SK-N-SH (cell line): ENCODE data around the gene PRKCA. TPM values are rescaled to one million over a fixed set of nuclear protein-coding genes. Genes with fewer than 3 reads are reported as not detected.

Experiments used
- CTCF ChIA-PET: fragments of 300-600, 350-600 bp; formaldehyde crosslinking; extraction: SDS; loops from one replicate; lab custom pipeline; 2021; lab: Yijun Ruan, JAX
- POLR2A ChIA-PET: fragments of 350-600 bp; sonication (Branson Sonifier 250); formaldehyde crosslinking; extraction: SDS; loops from one replicate; lab custom pipeline; 2020; ENCODE audit warnings: antibody characterized with exemption, inconsistent platforms; lab: Yijun Ruan, JAX
- DNase-seq: peaks from one replicate; pipeline ENCODE4 v3.0.0; 2012
- H2AFZ ChIP-seq: fragments of 200-600 bp; sonication (generic); 2 replicates; pipeline ENCODE4 v1.8.1; 2016; ENCODE audit warnings: antibody characterized with exemption, mild to moderate bottlenecking, low read depth
- H3F3A ChIP-seq: fragments of 200-600 bp; sonication (generic); replicated peaks from 2 replicates; pipeline ENCODE3; 2016; ENCODE audit warnings: antibody characterized with exemption, mild to moderate bottlenecking; ENCODE audit not compliant: insufficient read depth
- H3K27ac ChIP-seq, 2 experiments: fragments of 200-500 bp in 1 of 2; fragments of 200-600 bp in 1 of 2; sonication (Bioruptor generic) in 1 of 2; sonication (generic), shearing (Covaris generic) in 1 of 2; 2 replicates each; pipeline versions ENCODE4 v1.5.1 to v1.6.1; 2014 to 2016; ENCODE audit warnings: low read depth in 2 of 2, inconsistent platforms in 1 of 2, low read length in 1 of 2, mild to moderate bottlenecking in 1 of 2, mixed read lengths in 1 of 2
- H3K27me3 ChIP-seq: fragments of 200-600 bp; sonication (generic), shearing (Covaris generic); 2 replicates; pipeline ENCODE4 v1.6.1; 2016; ENCODE audit warnings: mixed run types; ENCODE audit not compliant: insufficient read depth
- H3K36me3 ChIP-seq, 2 experiments: fragments of 200-500 bp in 1 of 2; fragments of 200-600 bp in 1 of 2; sonication (Bioruptor generic) in 1 of 2; sonication (generic) in 1 of 2; replicated peaks in 1 of 2; 2 replicates each; pipeline versions ENCODE3 to v1.5.1; 2014 to 2016; ENCODE audit warnings: low read length in 1 of 2, mild to moderate bottlenecking in 1 of 2; ENCODE audit not compliant: insufficient read depth in 2 of 2, control insufficient read depth in 1 of 2
- H3K4me1 ChIP-seq, 2 experiments: fragments of 200-500 bp in 1 of 2; fragments of 200-600 bp in 1 of 2; sonication (Bioruptor generic) in 1 of 2; sonication (generic), shearing (Covaris generic) in 1 of 2; 2 replicates each; pipeline versions ENCODE4 v1.5.1 to v1.6.1; 2014 to 2016; ENCODE audit warnings: low read depth in 1 of 2, low read length in 1 of 2, mixed run types in 1 of 2; ENCODE audit not compliant: insufficient read depth in 2 of 2, control insufficient read depth in 1 of 2
- H3K4me2 ChIP-seq: fragments of 200-600 bp; sonication (generic), shearing (Covaris generic); 2 replicates; pipeline ENCODE4 v1.6.1; 2017; ENCODE audit warnings: mixed run types
- H3K4me3 ChIP-seq, 2 experiments: fragments of 200-500 bp in 1 of 2; fragments of 200-600 bp in 1 of 2; sonication (Bioruptor generic) in 1 of 2; sonication (generic), shearing (Covaris generic) in 1 of 2; 2 replicates each; pipeline versions ENCODE4 v1.5.1 to v1.8.1; 2014 to 2016; ENCODE audit warnings: low read depth in 2 of 2, inconsistent platforms in 1 of 2, low read length in 1 of 2, mild to moderate bottlenecking in 1 of 2, mixed read lengths in 1 of 2, moderate library complexity in 1 of 2
- H3K79me2 ChIP-seq: fragments of 200-600 bp; sonication (generic); 2 replicates; pipeline ENCODE4 v1.8.1; 2017; ENCODE audit warnings: mild to moderate bottlenecking; ENCODE audit not compliant: insufficient read depth
- H3K9ac ChIP-seq: fragments of 200-600 bp; sonication (generic); 2 replicates; pipeline ENCODE4 v1.6.1; 2017; ENCODE audit warnings: mixed run types
- H3K9me2 ChIP-seq: fragments of 200-600 bp; sonication (generic); 2 replicates; pipeline ENCODE4 v1.6.1; 2017; ENCODE audit warnings: mixed run types
- H3K9me3 ChIP-seq: fragments of 200-600 bp; sonication (generic); 2 replicates; pipeline ENCODE4 v1.6.1; 2017; ENCODE audit warnings: mixed run types, mild to moderate bottlenecking, moderate library complexity
- H4K20me1 ChIP-seq: fragments of 200-600 bp; sonication (generic); 2 replicates; pipeline ENCODE4 v1.6.1; 2017; ENCODE audit warnings: mild to moderate bottlenecking, mixed run types; ENCODE audit not compliant: insufficient read depth
- ELF1 ChIP-seq: IDR thresholded peaks from 2 replicates; pipeline ENCODE4 v1.4.0; 2012
- FOSL2 ChIP-seq: IDR thresholded peaks from 2 replicates; pipeline ENCODE4 v1.4.0; 2012; ENCODE audit warnings: low read depth, mild to moderate bottlenecking, moderate library complexity, borderline replicate concordance
- FOXM1 ChIP-seq: IDR thresholded peaks from 2 replicates; pipeline ENCODE4 v1.4.0; 2012; ENCODE audit warnings: low read depth, mild to moderate bottlenecking
- NFIC ChIP-seq: IDR thresholded peaks from 2 replicates; pipeline ENCODE4 v1.4.0; 2012; ENCODE audit warnings: borderline replicate concordance
- RXRA ChIP-seq: IDR thresholded peaks from 2 replicates; pipeline ENCODE4 v1.4.0; 2012; ENCODE audit warnings: low read depth, mild to moderate bottlenecking, borderline replicate concordance
- TAF1 ChIP-seq: IDR thresholded peaks from 2 replicates; pipeline ENCODE4 v1.6.1; 2012; ENCODE audit warnings: low read depth, mild to moderate bottlenecking, low read length, moderate library complexity, borderline replicate concordance
- WGBS: methylation state at CpG from one replicate; pipeline ENCODE4 v1.1.6; 2017; ENCODE audit warnings: low lambda C conversion rate; 5-methylcytosine and 5-hydroxymethylcytosine counted together
- polyA plus RNA-seq, 3 experiments: library from polyadenylated mRNA; depleted of rRNA; stranded (reverse); fragments of >200 nt; gene quantifications; 2 replicates each; pipeline ENCODE4 v1.2.3, GENCODE V29; 2012
- TF ChIP-seq, protein P1 (sequence below): IDR thresholded peaks from 2 replicates; pipeline ENCODE4 v1.4.0; 2012; ENCODE audit warnings: low read depth
- TF ChIP-seq, protein P2 (sequence below): fragments of 200-600 bp; sonication (generic); IDR thresholded peaks from 2 replicates; pipeline ENCODE4 v1.6.1; 2017; ENCODE audit warnings: antibody characterized with exemption, mild to moderate bottlenecking, moderate library complexity
- TF ChIP-seq, protein P3 (sequence below): IDR thresholded peaks from 2 replicates; pipeline ENCODE4 v1.4.0; 2012; ENCODE audit warnings: low read depth, borderline replicate concordance
- TF ChIP-seq, protein P4 (sequence below): fragments of 150-350 bp; IDR thresholded peaks from 2 replicates; pipeline ENCODE4 v1.6.1; 2016; ENCODE audit warnings: mild to moderate bottlenecking, low read depth, low read length

The PRKCA gene
- polyA plus RNA-seq, 1 of the 3 experiments (the other 2 are of a cell fraction): 108 TPM

DNA sequence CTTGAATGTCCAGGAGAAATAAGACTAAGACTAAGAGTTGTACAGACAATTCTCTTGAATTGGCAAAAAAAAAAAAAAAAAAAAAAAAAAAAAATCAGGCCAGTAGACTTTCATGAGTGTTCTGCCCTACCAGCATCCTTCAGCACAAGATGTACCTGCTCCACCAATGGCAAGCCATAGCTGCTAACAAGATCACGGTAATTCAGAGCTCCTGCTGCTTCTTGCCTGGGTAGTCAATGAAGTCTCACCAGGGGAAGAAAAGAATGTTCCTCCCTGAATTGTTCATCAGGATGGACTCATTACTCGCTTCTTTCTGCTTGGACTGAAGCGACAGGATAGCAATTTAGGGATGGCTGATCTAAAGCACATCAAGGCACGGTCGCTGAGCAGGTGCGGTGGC, 42.1 kb upstream of the PRKCA start:
- H3K36me3 ChIP-seq: peaks cover 0 to 4% of the 10 kb centered on the region in 2 experiments
- no peak overlapping the region for H3K27ac ChIP-seq
- peaks cover 4% of the 10 kb centered on the region for H3F3A ChIP-seq
- peaks cover 0 to 6% of the 10 kb centered on the region in 2 experiments; a peak in 3 of 4 replicates for H3K4me1 ChIP-seq
- POLR2A ChIA-PET: interaction anchor here (0.6 kb wide), 1 partner anchor 208 kb away, joined by 7 read pairs; no protein-coding TSS in a partner anchor
- H3K4me2 ChIP-seq: no peak overlapping the region
- H4K20me1 ChIP-seq: no peaks in the 10 kb centered on the region
- H3K4me3 ChIP-seq: no peak overlapping the region
- no peak for DNase-seq
- H3K9ac ChIP-seq: no peak overlapping the region
- H3K79me2 ChIP-seq: no peaks in the 10 kb centered on the region
- no peaks in the 10 kb centered on the region for H3K9me2 ChIP-seq
- CTCF ChIA-PET: interaction anchor here (0.7 to 2.8 kb wide), 5 partner anchors 41 to 414 kb away, joined by 3 to 10 read pairs (median 3); no protein-coding TSS in a partner anchor
- no peaks in the 10 kb centered on the region for H3K27me3 ChIP-seq
- H2AFZ ChIP-seq: no peak overlapping the region
- TF ChIP-seq, protein P1, sequence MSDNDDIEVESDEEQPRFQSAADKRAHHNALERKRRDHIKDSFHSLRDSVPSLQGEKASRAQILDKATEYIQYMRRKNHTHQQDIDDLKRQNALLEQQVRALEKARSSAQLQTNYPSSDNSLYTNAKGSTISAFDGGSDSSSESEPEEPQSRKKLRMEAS: no peak
- TF ChIP-seq TAF1: no peak
- no peak for TF ChIP-seq ELF1
- TF ChIP-seq FOXM1: no peak
- no peak for TF ChIP-seq NFIC
- TF ChIP-seq, protein P2, sequence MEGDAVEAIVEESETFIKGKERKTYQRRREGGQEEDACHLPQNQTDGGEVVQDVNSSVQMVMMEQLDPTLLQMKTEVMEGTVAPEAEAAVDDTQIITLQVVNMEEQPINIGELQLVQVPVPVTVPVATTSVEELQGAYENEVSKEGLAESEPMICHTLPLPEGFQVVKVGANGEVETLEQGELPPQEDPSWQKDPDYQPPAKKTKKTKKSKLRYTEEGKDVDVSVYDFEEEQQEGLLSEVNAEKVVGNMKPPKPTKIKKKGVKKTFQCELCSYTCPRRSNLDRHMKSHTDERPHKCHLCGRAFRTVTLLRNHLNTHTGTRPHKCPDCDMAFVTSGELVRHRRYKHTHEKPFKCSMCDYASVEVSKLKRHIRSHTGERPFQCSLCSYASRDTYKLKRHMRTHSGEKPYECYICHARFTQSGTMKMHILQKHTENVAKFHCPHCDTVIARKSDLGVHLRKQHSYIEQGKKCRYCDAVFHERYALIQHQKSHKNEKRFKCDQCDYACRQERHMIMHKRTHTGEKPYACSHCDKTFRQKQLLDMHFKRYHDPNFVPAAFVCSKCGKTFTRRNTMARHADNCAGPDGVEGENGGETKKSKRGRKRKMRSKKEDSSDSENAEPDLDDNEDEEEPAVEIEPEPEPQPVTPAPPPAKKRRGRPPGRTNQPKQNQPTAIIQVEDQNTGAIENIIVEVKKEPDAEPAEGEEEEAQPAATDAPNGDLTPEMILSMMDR: no peak
- TF ChIP-seq RXRA: no peak
- TF ChIP-seq, protein P3, sequence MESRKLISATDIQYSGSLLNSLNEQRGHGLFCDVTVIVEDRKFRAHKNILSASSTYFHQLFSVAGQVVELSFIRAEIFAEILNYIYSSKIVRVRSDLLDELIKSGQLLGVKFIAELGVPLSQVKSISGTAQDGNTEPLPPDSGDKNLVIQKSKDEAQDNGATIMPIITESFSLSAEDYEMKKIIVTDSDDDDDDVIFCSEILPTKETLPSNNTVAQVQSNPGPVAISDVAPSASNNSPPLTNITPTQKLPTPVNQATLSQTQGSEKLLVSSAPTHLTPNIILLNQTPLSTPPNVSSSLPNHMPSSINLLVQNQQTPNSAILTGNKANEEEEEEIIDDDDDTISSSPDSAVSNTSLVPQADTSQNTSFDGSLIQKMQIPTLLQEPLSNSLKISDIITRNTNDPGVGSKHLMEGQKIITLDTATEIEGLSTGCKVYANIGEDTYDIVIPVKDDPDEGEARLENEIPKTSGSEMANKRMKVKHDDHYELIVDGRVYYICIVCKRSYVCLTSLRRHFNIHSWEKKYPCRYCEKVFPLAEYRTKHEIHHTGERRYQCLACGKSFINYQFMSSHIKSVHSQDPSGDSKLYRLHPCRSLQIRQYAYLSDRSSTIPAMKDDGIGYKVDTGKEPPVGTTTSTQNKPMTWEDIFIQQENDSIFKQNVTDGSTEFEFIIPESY: no peak
- TF ChIP-seq FOSL2: no peak
- WGBS: 97% methylated on average over 6 of the region's 6 CpGs
- H3K9me3 ChIP-seq: no peaks in the 10 kb centered on the region; the same call in 1 of the 2 replicates

DNA sequence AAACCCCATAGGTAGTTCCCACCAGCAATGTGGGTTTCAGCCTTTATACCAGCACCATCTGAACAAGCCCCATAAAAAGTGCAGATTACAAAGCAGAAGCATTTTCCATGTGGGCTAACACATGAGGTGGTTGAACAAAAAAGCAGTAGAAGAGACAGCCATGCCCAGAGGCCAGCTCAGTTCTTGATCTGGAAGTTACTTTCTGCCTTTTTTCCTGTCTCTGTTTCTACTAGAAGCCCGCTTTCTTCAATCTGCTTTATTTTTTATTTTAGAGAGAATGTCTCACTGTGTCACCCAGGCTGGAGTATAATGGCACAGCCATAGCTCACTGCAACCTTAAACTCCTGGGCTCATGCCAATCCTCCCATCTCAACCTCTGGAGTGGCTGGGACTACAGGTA, 41.7 kb upstream of the PRKCA start:
- Histone ChIP-seq H3K27me3 (no peaks in the 10 kb centered on the region), H3K4me2 (no peak overlapping the region), H3K4me3 (no peak overlapping the region), H3K9me2 (no peaks in the 10 kb centered on the region), H3K4me1 (peaks cover 0 to 2% of the 10 kb centered on the region in 2 experiments; a peak in 2 of 4 replicates), H3K27ac (no peak overlapping the region), H3K79me2 (no peaks in the 10 kb centered on the region), H3K9me3 (no peaks in the 10 kb centered on the region; the same call in 1 of the 2 replicates)
- POLR2A ChIA-PET: interaction anchor here (0.6 kb wide), 1 partner anchor 207 kb away, joined by 7 read pairs; no protein-coding TSS in a partner anchor
- TF ChIP-seq FOSL2: no peak
- no peak for TF ChIP-seq FOXM1
- TF ChIP-seq, protein P4, sequence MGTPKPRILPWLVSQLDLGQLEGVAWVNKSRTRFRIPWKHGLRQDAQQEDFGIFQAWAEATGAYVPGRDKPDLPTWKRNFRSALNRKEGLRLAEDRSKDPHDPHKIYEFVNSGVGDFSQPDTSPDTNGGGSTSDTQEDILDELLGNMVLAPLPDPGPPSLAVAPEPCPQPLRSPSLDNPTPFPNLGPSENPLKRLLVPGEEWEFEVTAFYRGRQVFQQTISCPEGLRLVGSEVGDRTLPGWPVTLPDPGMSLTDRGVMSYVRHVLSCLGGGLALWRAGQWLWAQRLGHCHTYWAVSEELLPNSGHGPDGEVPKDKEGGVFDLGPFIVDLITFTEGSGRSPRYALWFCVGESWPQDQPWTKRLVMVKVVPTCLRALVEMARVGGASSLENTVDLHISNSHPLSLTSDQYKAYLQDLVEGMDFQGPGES: no peak
- no peak for TF ChIP-seq ELF1
- TF ChIP-seq, all 33 proteins: peak for 0
- no peaks in the 10 kb centered on the region for H4K20me1 ChIP-seq
- peaks cover 2% of the 10 kb centered on the region for H3F3A ChIP-seq
- H3K36me3 ChIP-seq: peaks cover 0 to 4% of the 10 kb centered on the region in 2 experiments
- no peak for DNase-seq
- no peak overlapping the region for H2AFZ ChIP-seq
- CTCF ChIA-PET: interaction anchor here (0.9 to 2.8 kb wide), 3 partner anchors 180 to 413 kb away, joined by 3 to 10 read pairs (median 3); no protein-coding TSS in a partner anchor
- 83% methylated on average over 1 of the region's 1 CpG for WGBS
- no peak overlapping the region for H3K9ac ChIP-seq
